Uterus (tissue), 4 donors: Measurements from ENCODE around the gene KLF11. TPM values are rescaled to one million over a fixed set of nuclear protein-coding genes. Genes with fewer than 3 reads are reported as not detected.
A peak's percentile ranks its signal among the peaks of the same experiment; 100 is the strongest.
"Not testable (repeated sequence)": the region's sequence is repeated elsewhere in the genome, so short reads cannot be mapped to it uniquely, and the experiment has no call there.

Source experiments
- DNase-seq, 2 donors: peaks; one replicate each; pipeline ENCODE4 v3.0.0-alpha.2; 2019 to 2020
- H3K27ac ChIP-seq, 2 donors: fragments of 200-600 bp; sonication (generic); 1 replicate in 1 of 2; 2 replicates in 1 of 2; pipeline ENCODE4 v1.5.1; 2016 to 2018
- H3K27me3 ChIP-seq, 2 donors: fragments of 200-600 bp; sonication (generic); one replicate each; pipeline ENCODE4 v1.5.1; 2018 to 2019; ENCODE audit warnings: control low read depth in 1 of 2
- H3K36me3 ChIP-seq, 2 donors: fragments of 200-600 bp; sonication (generic); one replicate each; pipeline ENCODE4 v1.5.1; 2019; ENCODE audit warnings: control low read depth in 1 of 2
- H3K4me1 ChIP-seq, 2 donors: fragments of 200-600 bp; sonication (generic); one replicate each; pipeline ENCODE4 v1.5.1; 2018 to 2019; ENCODE audit warnings: control low read depth in 1 of 2
- H3K4me3 ChIP-seq, 2 donors: fragments of 200-600 bp; sonication (generic); 1 replicate in 1 of 2; 2 replicates in 1 of 2; pipeline ENCODE4 v1.5.1; 2018 to 2019; ENCODE audit warnings: mild to moderate bottlenecking in 1 of 2
- H3K9me3 ChIP-seq, 2 donors: fragments of 200-600 bp; sonication (generic); one replicate each; pipeline ENCODE4 v1.5.1; 2019; ENCODE audit warnings: control low read depth in 1 of 2
- CTCF ChIP-seq, 4 experiments: fragments of 200-600 bp in 2 of 4; fragments of 450-650 bp in 2 of 4; sonication (generic) in 2 of 4; IDR thresholded peaks; one replicate each; pipeline ENCODE4 v1.5.1; 2016 to 2019; ENCODE audit warnings: antibody characterized with exemption in 4 of 4, mild to moderate bottlenecking in 2 of 4, moderate library complexity in 1 of 4
- POLR2A ChIP-seq, 2 donors: fragments of 450-650 bp; IDR thresholded peaks; one replicate each; pipeline ENCODE4 v1.6.1; 2016; ENCODE audit warnings: antibody characterized with exemption in 2 of 2, mild to moderate bottlenecking in 1 of 2, moderate library complexity in 1 of 2
- intact Hi-C: fragments of 100-400 bp; cut with DNase I; formaldehyde crosslinking; loops from one replicate; pipeline ENCODE4 v1.15.1; 2023; ENCODE audit warnings: low total_unique reads
- total RNA-seq, 4 donors: library from RNA; depleted of rRNA in 3 of 4; stranded (reverse); fragments of >200 nt in 3 of 4; gene quantifications; one replicate each; pipeline versions ENCODE4 v1.1.0 to v1.2.4, GENCODE V29; 2014 to 2023
- donor health status: DM: yes; HTN: yes; CAD: no.

KLF11 gene
- total RNA-seq, 4 donors from 2014 or later, result 23.4 to 49.9 (median 31.7) TPM

- peak overlapping the region in 1 of 2 donors; percentile 1 for H3K27ac ChIP-seq
- H3K9me3 ChIP-seq, result no peaks in the 10 kb centered on the region
- DNase-seq, result no peak
- no peak overlapping the region for H3K4me3 ChIP-seq
- intact Hi-C loops, result no loop called here
- H3K36me3 ChIP-seq, result no peaks in the 10 kb centered on the region
- no peaks in the 10 kb centered on the region for H3K27me3 ChIP-seq
- H3K4me1 ChIP-seq, result no peaks in the 10 kb centered on the region
- TF ChIP-seq POLR2A (IDR thresholded peaks at IDR 0.05), result no peak
- no peak for TF ChIP-seq CTCF (IDR thresholded peaks at IDR 0.05)
Observed at GRCh38 chr2:10029875-10030223, 13.5 kb upstream of the KLF11 start.

DNA sequence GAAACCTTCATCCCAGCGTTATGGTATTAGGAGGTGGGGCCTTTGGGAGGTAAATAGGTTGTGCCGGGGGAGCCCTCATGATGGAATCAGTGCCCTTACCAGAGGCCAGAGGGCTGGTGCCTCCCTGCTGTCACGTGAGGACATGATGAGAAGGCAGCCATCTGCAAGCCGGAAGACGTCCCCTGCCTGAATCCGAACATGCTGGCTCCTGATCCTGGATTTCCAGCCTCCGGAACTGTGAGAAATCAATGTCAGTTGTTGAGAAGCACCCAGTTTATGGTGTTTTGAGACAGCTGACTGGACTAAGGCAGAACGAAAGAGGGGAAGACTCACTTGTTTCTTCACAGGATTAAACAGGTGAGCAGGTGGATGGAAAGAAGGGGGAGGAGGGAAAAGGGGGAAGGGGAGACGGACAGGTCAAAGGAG, 13.0 kb upstream of the KLF11 start:
- intact Hi-C loops, result no loop called here
- no peak for TF ChIP-seq CTCF (IDR thresholded peaks at IDR 0.05)
- no peak overlapping the region for H3K4me3 ChIP-seq

GRCh38 chr2:10030798-10031197, 12.6 kb upstream of the KLF11 start:
- H3K4me1 ChIP-seq, H3K36me3 ChIP-seq, intact Hi-C loops, DNase-seq, H3K9me3 ChIP-seq, H3K27me3 ChIP-seq, H3K27ac ChIP-seq, H3K4me3 ChIP-seq: not testable (repeated sequence)

More for the DNA sequence above, 13.0 kb upstream of the KLF11 start:
- Histone ChIP-seq H3K9me3 (no peaks in the 10 kb centered on the region), H3K27ac (peak overlapping the region in 1 of 2 donors; percentile 1), H3K4me1 (no peaks in the 10 kb centered on the region), H3K27me3 (no peaks in the 10 kb centered on the region), H3K36me3 (no peaks in the 10 kb centered on the region)
- no peak for DNase-seq

DNA sequence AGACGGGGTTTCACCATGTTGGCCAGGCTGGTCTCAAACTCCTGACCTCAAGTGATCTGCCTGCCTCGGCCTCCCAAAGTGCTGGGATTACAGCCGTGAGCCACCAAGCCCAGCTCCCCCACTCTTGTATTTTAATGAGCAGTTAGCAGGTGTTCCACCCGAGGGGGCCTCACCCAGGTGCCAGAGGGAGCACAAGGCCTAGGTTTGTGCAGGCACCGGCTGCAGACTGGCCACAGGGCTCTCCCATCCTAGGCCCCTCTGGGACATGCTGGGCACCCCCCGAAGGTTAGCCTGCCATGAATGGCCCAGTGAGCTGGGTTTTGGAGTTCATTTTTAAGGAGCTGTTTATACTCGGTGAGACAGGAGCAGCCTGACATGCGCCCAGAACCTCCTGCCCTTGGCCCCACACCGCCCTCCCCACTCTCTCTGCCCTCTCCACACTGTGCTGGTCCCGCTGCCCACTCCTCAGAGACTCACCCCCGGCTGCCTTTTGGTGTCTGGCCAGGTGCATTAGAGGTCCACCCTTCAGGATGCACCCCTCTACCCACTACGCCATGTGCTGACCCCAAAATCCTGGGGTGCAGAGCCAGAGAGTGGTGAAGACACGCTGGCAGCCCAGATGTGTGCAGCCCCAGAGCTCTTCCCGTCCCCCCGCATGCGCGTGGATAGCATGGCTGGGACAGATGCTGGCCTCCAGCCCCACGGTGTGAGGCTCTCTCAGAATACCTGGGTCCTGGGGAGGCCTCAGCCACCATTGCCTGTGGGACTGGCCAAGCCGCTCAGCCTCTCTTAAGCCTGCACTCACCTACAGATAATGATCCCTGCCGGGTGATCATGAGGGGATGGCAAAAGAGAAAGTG, 11.2 kb upstream of the KLF11 start:
- no peak overlapping the region for H3K4me3 ChIP-seq
- TF ChIP-seq POLR2A (IDR thresholded peaks at IDR 0.05), result no peak
- TF ChIP-seq CTCF (IDR thresholded peaks at IDR 0.05), result no peak
- no peaks in the 10 kb centered on the region for H3K4me1 ChIP-seq
- H3K36me3 ChIP-seq, result no peaks in the 10 kb centered on the region
- no peak for DNase-seq
- H3K27me3 ChIP-seq, result no peaks in the 10 kb centered on the region
- intact Hi-C loops, result no loop called here
- H3K9me3 ChIP-seq, result no peaks in the 10 kb centered on the region
- no peak overlapping the region for H3K27ac ChIP-seq

DNA sequence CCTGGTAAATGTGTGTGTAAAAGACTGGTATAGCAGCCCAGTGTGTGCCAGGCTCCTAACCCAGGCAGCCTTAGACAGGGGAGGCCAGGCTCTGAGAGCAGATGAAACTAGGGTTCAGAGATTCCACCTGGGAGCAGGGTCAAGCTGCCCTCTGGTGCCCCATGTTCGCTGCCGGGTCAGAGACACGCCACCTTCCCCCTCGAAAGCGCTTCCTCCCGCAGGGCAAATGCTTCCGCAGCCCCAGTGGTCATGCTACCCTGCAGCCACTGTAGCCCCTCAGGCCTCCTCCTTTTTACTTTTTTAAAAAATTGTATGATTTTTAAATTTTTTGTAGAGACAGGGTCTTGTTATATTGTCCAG, 10.6 kb upstream of the KLF11 start:
- no peak for TF ChIP-seq CTCF (IDR thresholded peaks at IDR 0.05)
- no peak for TF ChIP-seq POLR2A (IDR thresholded peaks at IDR 0.05)
- H3K27me3 ChIP-seq, result no peaks in the 10 kb centered on the region
- H3K4me1 ChIP-seq, result no peaks in the 10 kb centered on the region
- H3K4me3 ChIP-seq, result no peak overlapping the region
- H3K36me3 ChIP-seq, result no peaks in the 10 kb centered on the region
- H3K27ac ChIP-seq, result no peak overlapping the region
- intact Hi-C loops, result no loop called here
- no peaks in the 10 kb centered on the region for H3K9me3 ChIP-seq
- DNase-seq, result no peak
